ENCODE data around the gene STON1. TPM values are rescaled to one million over a fixed set of nuclear protein-coding genes. Genes with fewer than 3 reads are reported as not detected.

Gene STON1
- total and polyA plus RNA-seq, 4 donors = 0.90 to 3.8 (median 1.2) TPM

DNA sequence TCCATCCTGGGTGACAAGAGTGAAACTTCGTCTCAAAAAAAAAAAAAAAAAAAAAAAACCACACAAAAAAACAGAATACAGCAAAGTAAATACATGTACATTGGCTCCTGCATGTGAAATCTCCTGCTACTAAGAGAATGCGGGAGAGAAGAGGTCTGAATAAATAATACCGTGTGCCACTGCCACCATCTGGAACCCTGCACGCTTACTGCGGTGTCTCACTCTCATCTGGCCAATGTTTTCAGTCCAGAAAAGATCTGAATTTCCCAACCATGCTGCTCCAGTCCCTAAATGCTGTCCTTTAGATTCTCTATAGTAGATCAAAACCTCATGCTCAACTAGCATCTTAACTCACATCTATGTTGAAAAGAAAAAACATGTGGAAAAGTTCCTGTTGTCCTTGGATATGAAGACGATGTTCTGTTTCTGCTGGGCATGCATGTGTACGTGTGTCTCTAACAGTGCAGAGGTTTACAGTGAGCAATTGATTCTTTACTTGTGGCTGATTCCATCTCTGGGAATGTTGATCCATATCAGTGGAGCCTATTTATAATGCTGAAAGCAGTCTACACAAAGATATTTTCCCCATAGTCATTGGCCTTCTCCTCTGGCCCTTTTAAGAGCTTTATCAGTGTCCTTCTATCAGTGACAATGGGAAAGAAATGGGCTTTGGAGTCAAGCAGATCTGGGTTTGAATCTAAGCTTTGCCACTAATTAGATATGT, 11.9 kb downstream of the STON1 start:
- Histone ChIP-seq H3K9ac (ENCODE audit: low read depth in 1 of 2, low read length in 2 of 2) (no peak overlapping the region), H3K9me3 (ENCODE audit: control insufficient read depth in 4 of 4, low read length in 3 of 4) (no peaks in the 10 kb centered on the region), H3K4me3 (ENCODE audit: low read depth in 1 of 3, low read length in 3 of 3) (no peak overlapping the region), H3K27me3 (ENCODE audit: control insufficient read depth in 4 of 4, insufficient read depth in 4 of 4, low read length in 3 of 4) (no peaks in the 10 kb centered on the region), H3K36me3 (ENCODE audit: control insufficient read depth in 4 of 4, insufficient read depth in 3 of 4, low read depth in 1 of 4, low read length in 3 of 4) (no peaks in the 10 kb centered on the region), H3K4me1 (ENCODE audit: control insufficient read depth in 4 of 4, insufficient read depth in 4 of 4, low read length in 3 of 4) (no peaks in the 10 kb centered on the region), H3K27ac (ENCODE audit: low read depth in 1 of 2, low read length in 2 of 2) (no peak overlapping the region)
- DNase-seq (ENCODE audit: low spot score) = no peak
- TF ChIP-seq TAF1 (conservative IDR thresholded peaks at IDR 0.05) (no peak), GABPA (IDR thresholded peaks at IDR 0.05 in 1 of 2, conservative IDR thresholded peaks at IDR 0.05 in 1 of 2) (no peak), FOXA1 (IDR thresholded peaks at IDR 0.05) (no peak), EGR1 (IDR thresholded peaks at IDR 0.05; ENCODE audit: low read depth in 2 of 2) (no peak), YY1 (IDR thresholded peaks at IDR 0.05) (no peak), FOXA2 (IDR thresholded peaks at IDR 0.05) (no peak)
- TF ChIP-seq, protein P1, sequence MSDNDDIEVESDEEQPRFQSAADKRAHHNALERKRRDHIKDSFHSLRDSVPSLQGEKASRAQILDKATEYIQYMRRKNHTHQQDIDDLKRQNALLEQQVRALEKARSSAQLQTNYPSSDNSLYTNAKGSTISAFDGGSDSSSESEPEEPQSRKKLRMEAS (IDR thresholded peaks at IDR 0.05) = no peak
- WGBS = 90% methylated on average over 7 of the region's 7 CpGs

DNA sequence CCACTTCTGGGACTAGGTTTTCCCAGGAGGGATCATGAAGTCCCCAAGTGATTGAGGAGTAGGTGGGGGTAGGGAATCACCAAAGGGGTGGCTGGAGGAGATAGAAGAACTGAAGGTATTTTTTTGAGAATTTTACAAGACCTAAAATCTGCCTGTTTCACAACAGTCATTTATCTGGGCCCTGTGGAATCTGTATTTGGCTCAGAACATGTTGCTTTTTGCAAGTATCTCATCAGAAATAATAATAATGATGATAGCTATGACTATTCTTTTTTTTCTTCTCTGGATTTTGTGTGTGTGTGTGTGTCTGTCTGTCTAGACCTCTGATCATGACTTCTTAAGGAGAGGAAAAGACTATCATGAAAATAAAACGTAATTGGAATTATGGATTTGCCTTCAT, 13.9 kb downstream of the STON1 start:
- Histone ChIP-seq H3K4me3 (ENCODE audit: low read depth in 1 of 3, low read length in 3 of 3) (no peak overlapping the region), H3K27me3 (ENCODE audit: control insufficient read depth in 4 of 4, insufficient read depth in 4 of 4, low read length in 3 of 4) (no peaks in the 10 kb centered on the region), H3K4me1 (ENCODE audit: control insufficient read depth in 4 of 4, insufficient read depth in 4 of 4, low read length in 3 of 4) (no peaks in the 10 kb centered on the region), H3K9ac (ENCODE audit: low read depth in 1 of 2, low read length in 2 of 2) (no peak overlapping the region), H3K27ac (ENCODE audit: low read depth in 1 of 2, low read length in 2 of 2) (no peak overlapping the region), H3K9me3 (ENCODE audit: control insufficient read depth in 4 of 4, low read length in 3 of 4) (no peaks in the 10 kb centered on the region), H3K36me3 (ENCODE audit: control insufficient read depth in 4 of 4, insufficient read depth in 3 of 4, low read depth in 1 of 4, low read length in 3 of 4) (no peaks in the 10 kb centered on the region)
- TF ChIP-seq JUND (IDR thresholded peaks at IDR 0.05) (no peak), RAD21 (IDR thresholded peaks at IDR 0.05) (no peak), FOXA2 (IDR thresholded peaks at IDR 0.05) (no peak), HNF4G (IDR thresholded peaks at IDR 0.05) (no peak), SP1 (IDR thresholded peaks at IDR 0.05) (no peak), EGR1 (IDR thresholded peaks at IDR 0.05; ENCODE audit: low read depth in 2 of 2) (no peak), RXRA (IDR thresholded peaks at IDR 0.05) (no peak), HNF4A (conservative IDR thresholded peaks at IDR 0.05) (no peak), YY1 (IDR thresholded peaks at IDR 0.05) (no peak), TAF1 (conservative IDR thresholded peaks at IDR 0.05) (no peak)
- TF ChIP-seq, protein P2, sequence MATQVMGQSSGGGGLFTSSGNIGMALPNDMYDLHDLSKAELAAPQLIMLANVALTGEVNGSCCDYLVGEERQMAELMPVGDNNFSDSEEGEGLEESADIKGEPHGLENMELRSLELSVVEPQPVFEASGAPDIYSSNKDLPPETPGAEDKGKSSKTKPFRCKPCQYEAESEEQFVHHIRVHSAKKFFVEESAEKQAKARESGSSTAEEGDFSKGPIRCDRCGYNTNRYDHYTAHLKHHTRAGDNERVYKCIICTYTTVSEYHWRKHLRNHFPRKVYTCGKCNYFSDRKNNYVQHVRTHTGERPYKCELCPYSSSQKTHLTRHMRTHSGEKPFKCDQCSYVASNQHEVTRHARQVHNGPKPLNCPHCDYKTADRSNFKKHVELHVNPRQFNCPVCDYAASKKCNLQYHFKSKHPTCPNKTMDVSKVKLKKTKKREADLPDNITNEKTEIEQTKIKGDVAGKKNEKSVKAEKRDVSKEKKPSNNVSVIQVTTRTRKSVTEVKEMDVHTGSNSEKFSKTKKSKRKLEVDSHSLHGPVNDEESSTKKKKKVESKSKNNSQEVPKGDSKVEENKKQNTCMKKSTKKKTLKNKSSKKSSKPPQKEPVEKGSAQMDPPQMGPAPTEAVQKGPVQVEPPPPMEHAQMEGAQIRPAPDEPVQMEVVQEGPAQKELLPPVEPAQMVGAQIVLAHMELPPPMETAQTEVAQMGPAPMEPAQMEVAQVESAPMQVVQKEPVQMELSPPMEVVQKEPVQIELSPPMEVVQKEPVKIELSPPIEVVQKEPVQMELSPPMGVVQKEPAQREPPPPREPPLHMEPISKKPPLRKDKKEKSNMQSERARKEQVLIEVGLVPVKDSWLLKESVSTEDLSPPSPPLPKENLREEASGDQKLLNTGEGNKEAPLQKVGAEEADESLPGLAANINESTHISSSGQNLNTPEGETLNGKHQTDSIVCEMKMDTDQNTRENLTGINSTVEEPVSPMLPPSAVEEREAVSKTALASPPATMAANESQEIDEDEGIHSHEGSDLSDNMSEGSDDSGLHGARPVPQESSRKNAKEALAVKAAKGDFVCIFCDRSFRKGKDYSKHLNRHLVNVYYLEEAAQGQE (IDR thresholded peaks at IDR 0.05) = no peak
- TF ChIP-seq, protein P3, sequence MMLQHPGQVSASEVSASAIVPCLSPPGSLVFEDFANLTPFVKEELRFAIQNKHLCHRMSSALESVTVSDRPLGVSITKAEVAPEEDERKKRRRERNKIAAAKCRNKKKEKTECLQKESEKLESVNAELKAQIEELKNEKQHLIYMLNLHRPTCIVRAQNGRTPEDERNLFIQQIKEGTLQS (IDR thresholded peaks at IDR 0.05) = no peak
- TF ChIP-seq, protein P4, sequence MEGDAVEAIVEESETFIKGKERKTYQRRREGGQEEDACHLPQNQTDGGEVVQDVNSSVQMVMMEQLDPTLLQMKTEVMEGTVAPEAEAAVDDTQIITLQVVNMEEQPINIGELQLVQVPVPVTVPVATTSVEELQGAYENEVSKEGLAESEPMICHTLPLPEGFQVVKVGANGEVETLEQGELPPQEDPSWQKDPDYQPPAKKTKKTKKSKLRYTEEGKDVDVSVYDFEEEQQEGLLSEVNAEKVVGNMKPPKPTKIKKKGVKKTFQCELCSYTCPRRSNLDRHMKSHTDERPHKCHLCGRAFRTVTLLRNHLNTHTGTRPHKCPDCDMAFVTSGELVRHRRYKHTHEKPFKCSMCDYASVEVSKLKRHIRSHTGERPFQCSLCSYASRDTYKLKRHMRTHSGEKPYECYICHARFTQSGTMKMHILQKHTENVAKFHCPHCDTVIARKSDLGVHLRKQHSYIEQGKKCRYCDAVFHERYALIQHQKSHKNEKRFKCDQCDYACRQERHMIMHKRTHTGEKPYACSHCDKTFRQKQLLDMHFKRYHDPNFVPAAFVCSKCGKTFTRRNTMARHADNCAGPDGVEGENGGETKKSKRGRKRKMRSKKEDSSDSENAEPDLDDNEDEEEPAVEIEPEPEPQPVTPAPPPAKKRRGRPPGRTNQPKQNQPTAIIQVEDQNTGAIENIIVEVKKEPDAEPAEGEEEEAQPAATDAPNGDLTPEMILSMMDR (IDR thresholded peaks at IDR 0.05; ENCODE audit: low read depth, low read length, missing input control) = no peak
- TF ChIP-seq, protein P1 (IDR thresholded peaks at IDR 0.05) = no peak
- no peak for DNase-seq (ENCODE audit: low spot score)
- WGBS = 93% methylated on average over 1 of the region's 1 CpG
